GM21723 (cell line): Measurements from ENCODE around the gene TMEM62.

Experiments
- ATAC-seq: cut with Tn5 transposase; IDR thresholded peaks from one replicate; pipeline ENCODE4 v1.9.1; 2021; ENCODE audit warnings: mild to moderate bottlenecking, moderate library complexity; ENCODE audit not compliant: unreplicated experiment

The TMEM62 gene

GRCh38 chr15:43226436-43227305 lies 93.3 kb downstream of the TMEM62 start:
- no peak for ATAC-seq

GRCh38 chr15:43229977-43230376 lies 96.6 kb downstream of the TMEM62 start:
- ATAC-seq, result no peak

- no peak for ATAC-seq
Measured at GRCh38 chr15:43230640-43231115, 97.3 kb downstream of the TMEM62 start.

- ATAC-seq, result no peak
Measured at GRCh38 chr15:43232289-43232874, 99.0 kb downstream of the TMEM62 start.
